ENCODE data around the gene CYP19A1. TPM values are rescaled to one million over a fixed set of nuclear protein-coding genes. Genes with fewer than 3 reads are reported as not detected.
A peak's percentile ranks its signal among the peaks of the same experiment; 100 is the strongest.

Gene CYP19A1
- total RNA-seq, 1 donor = 3.1 TPM

DNA sequence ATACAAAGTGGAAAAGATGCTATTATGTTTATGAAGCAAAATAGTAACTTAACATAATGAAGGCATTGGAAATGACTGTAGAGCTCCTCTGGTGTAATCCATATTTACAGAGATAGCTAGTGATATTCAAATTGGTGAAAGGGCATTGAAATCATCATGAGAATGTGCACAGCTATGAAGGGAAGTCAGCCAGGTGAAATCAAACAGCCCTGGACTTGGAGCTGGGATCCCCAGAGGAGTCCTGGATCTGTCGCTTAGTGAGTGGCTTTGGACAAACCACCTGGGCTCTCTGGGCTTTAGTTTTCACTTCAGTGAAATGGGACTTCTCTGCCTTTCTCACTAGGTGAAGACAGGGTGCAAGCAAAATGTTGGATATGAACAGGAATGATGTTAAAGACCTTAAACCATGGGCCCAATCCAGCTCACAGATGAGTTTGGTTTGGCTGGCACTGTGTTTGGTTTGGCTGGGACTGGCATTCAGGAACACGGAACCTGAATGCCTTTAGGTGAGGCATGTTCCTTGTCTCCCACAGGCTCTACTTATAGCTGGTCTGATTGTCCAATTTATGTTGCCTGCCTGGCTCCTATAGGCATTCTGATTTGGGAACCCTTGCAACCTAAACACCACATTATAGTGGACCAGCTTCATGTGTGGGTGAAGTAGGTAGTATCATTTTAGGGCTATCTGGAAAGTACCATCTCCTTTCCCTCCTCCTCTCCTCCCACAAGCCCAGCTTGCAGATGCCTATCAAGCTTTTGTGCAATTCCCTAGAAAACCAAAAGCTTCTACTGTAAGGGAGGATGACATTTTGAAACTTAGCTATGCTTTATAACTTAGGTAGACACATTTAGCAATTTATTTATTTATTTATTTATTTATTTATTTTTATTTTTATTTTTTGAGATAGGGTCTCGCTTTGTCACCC lies 133.1 kb downstream of the CYP19A1 start:
- no peak overlapping the region for H3K4me3 ChIP-seq (ENCODE audit: low read depth, low read length)
- DNase-seq (ENCODE audit: low read depth) = no peak
- no peak for TF ChIP-seq CTCF (IDR thresholded peaks at IDR 0.05; ENCODE audit: insufficient read depth, low read length)

- no peak overlapping the region for H3K4me3 ChIP-seq (ENCODE audit: low read depth, low read length)
- TF ChIP-seq CTCF (IDR thresholded peaks at IDR 0.05; ENCODE audit: insufficient read depth, low read length) = no peak
- peak; percentile 85 for DNase-seq (ENCODE audit: low read depth)
These were observed 134.6 kb downstream of the CYP19A1 start for GRCh38 chr15:51203797-51204196.

- no peak for TF ChIP-seq CTCF (IDR thresholded peaks at IDR 0.05; ENCODE audit: insufficient read depth, low read length)
- DNase-seq (ENCODE audit: low read depth) = no peak
- H3K4me3 ChIP-seq (ENCODE audit: low read depth, low read length) = no peak overlapping the region
These were observed 135.6 kb downstream of the CYP19A1 start for GRCh38 chr15:51202783-51203182.

DNA sequence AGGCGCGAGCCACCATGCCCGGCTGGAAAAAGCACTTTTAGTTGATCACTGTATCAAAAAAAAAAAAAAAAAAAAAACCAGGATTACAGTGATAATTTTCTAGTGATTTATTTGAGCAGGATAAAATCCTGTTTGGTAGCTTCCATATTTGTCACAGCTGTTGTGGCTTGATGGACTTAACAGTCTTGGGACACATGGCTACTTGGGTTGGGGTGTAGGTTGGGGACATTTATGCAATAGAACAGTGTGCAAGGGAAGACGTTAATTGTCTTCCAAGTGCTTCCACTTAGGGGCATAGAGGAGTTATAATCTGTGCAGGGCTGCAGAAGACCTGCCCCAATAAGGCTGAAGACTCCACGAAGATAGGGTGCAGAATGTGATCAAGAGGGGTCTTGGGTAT lies 136.8 kb downstream of the CYP19A1 start:
- no peak overlapping the region for H3K4me3 ChIP-seq (ENCODE audit: low read depth, low read length)
- no peak for TF ChIP-seq CTCF (IDR thresholded peaks at IDR 0.05; ENCODE audit: insufficient read depth, low read length)
- no peak for DNase-seq (ENCODE audit: low read depth)

DNA sequence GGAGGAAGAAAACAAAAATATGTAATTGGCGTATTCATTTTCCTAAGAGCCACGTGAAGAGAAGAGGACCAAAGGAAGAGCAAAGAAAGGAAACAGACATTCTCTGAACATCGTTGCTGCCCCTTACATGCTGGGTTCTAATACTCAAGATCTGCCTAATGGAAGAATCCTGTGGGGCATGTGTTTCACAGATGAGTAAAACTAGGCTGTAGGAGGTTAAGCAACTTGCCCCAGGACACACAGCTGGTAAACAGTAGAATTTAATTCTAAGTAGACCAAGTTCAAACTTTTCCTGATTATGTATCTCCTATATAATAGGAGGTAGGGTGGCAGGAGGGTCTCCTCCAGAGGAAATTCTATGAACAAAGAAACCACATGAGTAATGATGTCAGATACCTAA lies 137.6 kb downstream of the CYP19A1 start:
- TF ChIP-seq CTCF (IDR thresholded peaks at IDR 0.05; ENCODE audit: insufficient read depth, low read length) = no peak
- H3K4me3 ChIP-seq (ENCODE audit: low read depth, low read length) = no peak overlapping the region
- DNase-seq (ENCODE audit: low read depth) = no peak

GRCh38 chr15:51199541-51199940 lies 138.9 kb downstream of the CYP19A1 start:
- TF ChIP-seq CTCF (IDR thresholded peaks at IDR 0.05; ENCODE audit: insufficient read depth, low read length) = no peak
- DNase-seq (ENCODE audit: low read depth) = no peak
- H3K4me3 ChIP-seq (ENCODE audit: low read depth, low read length) = no peak overlapping the region

Data from fibroblast of the aortic adventitia (primary cell).